ENCODE data around the gene CCDC88C. TPM values are rescaled to one million over a fixed set of nuclear protein-coding genes. Genes with fewer than 3 reads are reported as not detected.

The CCDC88C gene
- polyA plus RNA-seq, 1 donor (not counting 4 experiments of a cell fraction or from before 2014, with no cell fraction given), result 2.4 TPM

DNA sequence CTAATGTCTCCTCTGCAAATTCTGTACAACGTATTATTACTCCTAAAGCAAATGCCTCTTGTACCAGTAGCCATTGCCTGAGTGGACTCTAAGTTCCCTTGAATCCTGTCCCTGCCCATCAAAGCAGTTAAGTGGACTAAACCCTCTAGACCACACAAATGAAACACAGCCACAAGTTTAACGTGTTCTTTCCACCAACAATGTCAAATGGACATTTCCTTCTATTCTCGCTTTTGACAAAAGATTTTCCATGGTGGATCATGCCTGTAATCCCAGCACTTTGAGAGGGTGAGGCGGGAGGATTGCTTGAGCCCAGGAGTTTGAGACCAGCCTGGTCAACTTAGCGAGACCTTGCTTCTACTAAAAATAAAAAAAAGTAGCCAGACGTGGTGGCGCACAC, 15.9 kb downstream of the CCDC88C start:
- Histone ChIP-seq H3K4me2 (ENCODE audit: control insufficient read depth, extremely low read depth, insufficient read depth, low read depth, low read length) (no peak overlapping the region), H3K9ac (ENCODE audit: control insufficient read depth, extremely low read depth, insufficient read depth, low read length) (no peak overlapping the region), H2AFZ (ENCODE audit: control insufficient read depth, low read length) (no peak overlapping the region), H3K36me3 (ENCODE audit: control insufficient read depth in 2 of 2, extremely low read depth in 1 of 2, insufficient read depth in 2 of 2, low read length in 2 of 2) (no peaks in the 10 kb centered on the region), H3K79me2 (ENCODE audit: control insufficient read depth, insufficient read depth, low read length) (no peaks in the 10 kb centered on the region), H3K4me1 (ENCODE audit: control insufficient read depth, extremely low read depth, insufficient read depth, low read length) (peaks cover 14% of the 10 kb centered on the region), H3K27me3 (ENCODE audit: control insufficient read depth, extremely low read depth, insufficient read depth, low read length) (no peaks in the 10 kb centered on the region), H4K20me1 (ENCODE audit: control insufficient read depth, extremely low read depth, insufficient read depth, low read length) (no peaks in the 10 kb centered on the region), H3K27ac (ENCODE audit: control insufficient read depth, insufficient read depth, low read length) (no peak overlapping the region), H3K9me1 (ENCODE audit: control insufficient read depth, extremely low read depth, insufficient read depth, low read length) (peaks cover 3% of the 10 kb centered on the region), H3K4me3 (ENCODE audit: control insufficient read depth in 2 of 3, extremely low read depth in 1 of 3, insufficient read depth in 2 of 3, low read depth in 1 of 3, low read length in 3 of 3) (no peak overlapping the region), H3K9me3 (ENCODE audit: control insufficient read depth, low read depth, low read length) (no peaks in the 10 kb centered on the region)
- DNase-seq (ENCODE audit: low read depth, low spot score), result no peak
- no peak for FAIRE-seq
- dilution Hi-C loops (cut with MboI; ENCODE audit: extremely low pct_ligation_motif_present, low sequenced_read_pairs), result no loop called here
- TF ChIP-seq EZH2 (IDR thresholded peaks at IDR 0.05; ENCODE audit: low read length), result no peak
- TF ChIP-seq, protein P1, sequence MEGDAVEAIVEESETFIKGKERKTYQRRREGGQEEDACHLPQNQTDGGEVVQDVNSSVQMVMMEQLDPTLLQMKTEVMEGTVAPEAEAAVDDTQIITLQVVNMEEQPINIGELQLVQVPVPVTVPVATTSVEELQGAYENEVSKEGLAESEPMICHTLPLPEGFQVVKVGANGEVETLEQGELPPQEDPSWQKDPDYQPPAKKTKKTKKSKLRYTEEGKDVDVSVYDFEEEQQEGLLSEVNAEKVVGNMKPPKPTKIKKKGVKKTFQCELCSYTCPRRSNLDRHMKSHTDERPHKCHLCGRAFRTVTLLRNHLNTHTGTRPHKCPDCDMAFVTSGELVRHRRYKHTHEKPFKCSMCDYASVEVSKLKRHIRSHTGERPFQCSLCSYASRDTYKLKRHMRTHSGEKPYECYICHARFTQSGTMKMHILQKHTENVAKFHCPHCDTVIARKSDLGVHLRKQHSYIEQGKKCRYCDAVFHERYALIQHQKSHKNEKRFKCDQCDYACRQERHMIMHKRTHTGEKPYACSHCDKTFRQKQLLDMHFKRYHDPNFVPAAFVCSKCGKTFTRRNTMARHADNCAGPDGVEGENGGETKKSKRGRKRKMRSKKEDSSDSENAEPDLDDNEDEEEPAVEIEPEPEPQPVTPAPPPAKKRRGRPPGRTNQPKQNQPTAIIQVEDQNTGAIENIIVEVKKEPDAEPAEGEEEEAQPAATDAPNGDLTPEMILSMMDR (optimal IDR thresholded peaks at IDR 0.05 in 1 of 3, IDR thresholded peaks at IDR 0.05 in 1 of 3, conservative IDR thresholded peaks at IDR 0.05 in 1 of 3; ENCODE audit: extremely low read depth in 1 of 3, insufficient read depth in 2 of 3, low read length in 3 of 3), result no peak

DNA sequence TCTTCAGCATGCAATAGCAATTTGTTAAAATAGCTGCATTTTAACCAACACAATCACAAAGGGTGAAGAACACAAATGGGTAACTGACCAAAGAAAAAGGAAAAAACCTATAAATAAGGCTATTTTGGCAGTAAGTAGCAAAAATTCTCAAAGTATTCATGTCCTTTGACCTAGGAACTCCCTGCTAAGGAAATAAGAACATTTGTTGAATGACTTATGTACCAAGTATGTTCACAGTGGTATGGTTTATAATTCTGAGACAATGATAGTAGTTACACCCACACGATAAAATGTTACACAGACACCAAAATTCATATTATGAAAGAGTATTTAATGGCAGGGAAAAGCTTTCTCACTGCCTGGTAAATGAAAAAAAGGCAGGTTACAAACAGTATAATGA, 16.9 kb downstream of the CCDC88C start:
- Histone ChIP-seq H3K9ac (ENCODE audit: control insufficient read depth, extremely low read depth, insufficient read depth, low read length) (no peak overlapping the region), H3K27me3 (ENCODE audit: control insufficient read depth, extremely low read depth, insufficient read depth, low read length) (no peaks in the 10 kb centered on the region), H2AFZ (ENCODE audit: control insufficient read depth, low read length) (no peak overlapping the region), H3K79me2 (ENCODE audit: control insufficient read depth, insufficient read depth, low read length) (no peaks in the 10 kb centered on the region), H3K36me3 (ENCODE audit: control insufficient read depth in 2 of 2, extremely low read depth in 1 of 2, insufficient read depth in 2 of 2, low read length in 2 of 2) (no peaks in the 10 kb centered on the region), H3K4me3 (ENCODE audit: control insufficient read depth in 2 of 3, extremely low read depth in 1 of 3, insufficient read depth in 2 of 3, low read depth in 1 of 3, low read length in 3 of 3) (no peak overlapping the region), H3K9me3 (ENCODE audit: control insufficient read depth, low read depth, low read length) (no peaks in the 10 kb centered on the region), H3K9me1 (ENCODE audit: control insufficient read depth, extremely low read depth, insufficient read depth, low read length) (peaks cover 3% of the 10 kb centered on the region), H3K4me1 (ENCODE audit: control insufficient read depth, extremely low read depth, insufficient read depth, low read length) (peaks cover 23% of the 10 kb centered on the region), H3K27ac (ENCODE audit: control insufficient read depth, insufficient read depth, low read length) (no peak overlapping the region), H3K4me2 (ENCODE audit: control insufficient read depth, extremely low read depth, insufficient read depth, low read depth, low read length) (no peak overlapping the region), H4K20me1 (ENCODE audit: control insufficient read depth, extremely low read depth, insufficient read depth, low read length) (no peaks in the 10 kb centered on the region)
- dilution Hi-C loops (cut with MboI; ENCODE audit: extremely low pct_ligation_motif_present, low sequenced_read_pairs), result no loop called here
- FAIRE-seq (no peak), DNase-seq (ENCODE audit: low read depth, low spot score) (no peak)
- TF ChIP-seq, protein P1 (optimal IDR thresholded peaks at IDR 0.05 in 1 of 3, IDR thresholded peaks at IDR 0.05 in 1 of 3, conservative IDR thresholded peaks at IDR 0.05 in 1 of 3; ENCODE audit: extremely low read depth in 1 of 3, insufficient read depth in 2 of 3, low read length in 3 of 3), result no peak
- no peak for TF ChIP-seq EZH2 (IDR thresholded peaks at IDR 0.05; ENCODE audit: low read length)

Measured in keratinocyte (primary cell).